OCI-LY1 (cell line): ENCODE results near the gene REG4.

Experiments used
- EZH2 ChIP-seq: fragments of 200-600 bp; sonication (generic), shearing (Covaris generic); IDR thresholded peaks from 2 replicates; pipeline ENCODE4 v1.8.0; 2017; ENCODE audit warnings: borderline replicate concordance, mixed run types, mild to moderate bottlenecking, antibody characterized with exemption, low read length, moderate library complexity, mixed read lengths
- TF ChIP-seq, protein P1 (sequence below): fragments of 200-600 bp; sonication (generic), shearing (Covaris generic); IDR thresholded peaks from 2 replicates; pipeline ENCODE4 v1.5.1; 2017; ENCODE audit warnings: mild to moderate bottlenecking, antibody characterized with exemption, low read length, moderate library complexity, mixed read lengths

DNA sequence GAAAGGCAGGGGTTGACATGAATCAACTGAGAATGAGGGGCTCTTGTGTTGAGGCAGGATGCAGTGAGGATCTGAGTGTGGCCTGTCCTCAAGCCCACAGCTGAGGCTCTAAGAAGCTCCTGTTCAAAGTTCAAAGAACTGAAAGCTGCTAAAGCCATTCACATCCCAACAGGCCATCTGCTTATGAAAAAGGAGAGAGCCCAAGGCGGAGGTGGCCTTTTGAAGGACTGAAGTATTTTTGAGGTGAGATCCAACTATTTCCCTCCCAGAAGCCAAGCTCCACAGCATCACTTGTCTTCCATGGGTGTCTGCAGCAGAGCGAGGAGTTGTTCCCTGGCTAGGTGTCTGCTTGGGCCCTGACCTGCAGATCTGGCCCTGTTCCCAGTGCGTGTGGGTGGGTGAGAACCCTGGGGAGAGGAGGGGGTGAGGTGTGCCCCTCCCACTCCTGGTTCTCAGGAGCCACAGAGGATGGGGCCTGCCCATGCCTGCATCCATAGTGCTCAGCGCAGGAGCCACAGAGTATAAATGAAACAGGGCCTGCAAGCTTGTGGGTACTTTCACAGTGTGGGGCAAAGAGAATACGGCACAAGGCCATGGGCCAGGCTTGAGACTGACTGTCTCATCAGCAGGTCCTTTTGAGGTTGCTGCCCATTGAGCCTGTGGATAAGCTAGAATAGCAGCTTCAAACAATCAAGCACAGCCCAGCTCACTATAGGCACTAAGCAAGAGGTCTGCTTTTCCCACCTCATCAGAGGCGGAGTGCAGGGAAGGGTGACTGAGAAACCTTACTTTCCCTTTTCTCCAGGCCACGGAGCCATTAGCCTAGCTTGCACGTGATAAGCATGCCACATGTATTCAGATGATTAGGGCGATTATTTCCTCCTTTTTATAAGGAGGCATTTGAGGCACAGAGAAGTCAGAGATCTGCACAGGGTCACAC lies 15.7 kb downstream of the REG4 start:
- TF ChIP-seq, protein P1, sequence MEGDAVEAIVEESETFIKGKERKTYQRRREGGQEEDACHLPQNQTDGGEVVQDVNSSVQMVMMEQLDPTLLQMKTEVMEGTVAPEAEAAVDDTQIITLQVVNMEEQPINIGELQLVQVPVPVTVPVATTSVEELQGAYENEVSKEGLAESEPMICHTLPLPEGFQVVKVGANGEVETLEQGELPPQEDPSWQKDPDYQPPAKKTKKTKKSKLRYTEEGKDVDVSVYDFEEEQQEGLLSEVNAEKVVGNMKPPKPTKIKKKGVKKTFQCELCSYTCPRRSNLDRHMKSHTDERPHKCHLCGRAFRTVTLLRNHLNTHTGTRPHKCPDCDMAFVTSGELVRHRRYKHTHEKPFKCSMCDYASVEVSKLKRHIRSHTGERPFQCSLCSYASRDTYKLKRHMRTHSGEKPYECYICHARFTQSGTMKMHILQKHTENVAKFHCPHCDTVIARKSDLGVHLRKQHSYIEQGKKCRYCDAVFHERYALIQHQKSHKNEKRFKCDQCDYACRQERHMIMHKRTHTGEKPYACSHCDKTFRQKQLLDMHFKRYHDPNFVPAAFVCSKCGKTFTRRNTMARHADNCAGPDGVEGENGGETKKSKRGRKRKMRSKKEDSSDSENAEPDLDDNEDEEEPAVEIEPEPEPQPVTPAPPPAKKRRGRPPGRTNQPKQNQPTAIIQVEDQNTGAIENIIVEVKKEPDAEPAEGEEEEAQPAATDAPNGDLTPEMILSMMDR: no peak
- no peak for TF ChIP-seq EZH2
